HFFc6 (cell line): ENCODE measurements around the gene MRC2. TPM values are rescaled to one million over a fixed set of nuclear protein-coding genes. Genes with fewer than 3 reads are reported as not detected.
A peak's percentile ranks its signal among the peaks of the same experiment; 100 is the strongest.

Experiments
- DNase-seq: peaks from one replicate; pipeline ENCODE4 v3.0.0-alpha.2; 2018
- H3K27ac Mint-ChIP-seq: 2 replicates; pipeline ENCODE4 v1.8.0; 2020; ENCODE audit warnings: mild to moderate bottlenecking, mixed read lengths
- H3K27me3 Mint-ChIP-seq: 2 replicates; pipeline ENCODE4 v1.8.0; 2021; ENCODE audit warnings: mild to moderate bottlenecking, moderate library complexity, mixed read lengths; ENCODE audit not compliant: insufficient read depth
- H3K36me3 Mint-ChIP-seq: 2 replicates; pipeline ENCODE4 v1.8.0; 2021; ENCODE audit warnings: low read depth, mixed read lengths
- H3K4me1 Mint-ChIP-seq: 2 replicates; pipeline ENCODE4 v1.8.0; 2020; ENCODE audit warnings: low read depth, mixed read lengths
- H3K4me3 Mint-ChIP-seq: 2 replicates; pipeline ENCODE4 v1.8.0; 2020; ENCODE audit warnings: mild to moderate bottlenecking, moderate library complexity, mixed read lengths
- H3K9me3 Mint-ChIP-seq: 2 replicates; pipeline ENCODE4 v1.8.0; 2020; ENCODE audit warnings: mild to moderate bottlenecking, mixed read lengths
- CTCF ChIP-seq: fragments of 200-600 bp; sonication (generic); IDR thresholded peaks from 2 replicates; pipeline ENCODE4 v1.5.0; 2021; ENCODE audit warnings: antibody characterized with exemption, mild to moderate bottlenecking
- total RNA-seq, 6 experiments: library from RNA; stranded (reverse); fragmentation: NEBNext Ultra II Directional; extraction: Animal tissue kit (Norgen Biotek cat#: 25700); gene quantifications; 2 replicates in 1 of 6; 3 replicates in 5 of 6; pipeline ENCODE4 v1.2.3, GENCODE V29; 2021

MRC2 gene
- total RNA-seq, 6 experiments from 2014 or later: 255 to 313 (median 279) TPM

DNA sequence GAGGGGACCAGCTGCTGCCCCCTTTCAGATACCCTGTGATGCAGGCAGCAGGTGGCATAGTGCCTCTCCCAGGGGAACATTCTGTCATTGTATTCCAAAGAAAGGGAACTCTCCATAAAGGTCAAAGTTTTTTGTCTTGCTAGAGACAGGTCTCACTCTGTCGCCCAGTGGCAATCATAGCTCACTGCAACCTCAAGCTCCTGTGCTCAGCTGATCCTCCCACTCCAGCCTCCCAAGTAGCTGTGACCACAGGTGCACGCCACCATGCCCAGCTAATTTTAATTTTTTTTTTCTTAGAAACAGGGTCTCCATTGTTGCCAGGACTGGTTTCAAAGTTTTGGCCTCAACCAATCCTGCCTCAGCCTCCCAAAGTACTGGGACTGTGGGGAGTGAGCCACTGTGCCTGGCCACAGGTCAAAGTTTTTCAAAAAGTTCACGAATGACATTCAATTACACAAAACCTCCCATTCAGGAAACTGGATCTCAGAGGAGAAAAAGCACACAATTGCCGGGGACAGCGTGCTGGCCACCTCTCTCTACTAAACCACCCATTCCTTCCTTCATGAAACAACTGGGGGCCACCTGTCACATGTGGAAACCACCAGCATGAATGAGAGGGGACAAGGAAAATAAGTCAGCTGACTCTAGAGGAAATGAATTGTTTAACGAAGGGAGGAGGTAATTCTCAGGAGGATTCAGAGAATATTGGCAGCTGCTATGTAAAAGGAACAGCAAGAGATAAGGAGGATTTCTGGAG lies 100.6 kb downstream of the MRC2 start:
- Mint-ChIP-seq H3K9me3 (no peaks in the 10 kb centered on the region), H3K4me1 (peaks cover 34% of the 10 kb centered on the region), H3K27me3 (no peaks in the 10 kb centered on the region; the same call in 1 of the 2 replicates), H3K27ac (no peak overlapping the region), H3K4me3 (no peak overlapping the region), H3K36me3 (no peaks in the 10 kb centered on the region)
- TF ChIP-seq CTCF: peak; percentile 21; the same call in 1 of the 2 replicates
- no peak for DNase-seq

GRCh38 chr17:62732125-62732524 lies 104.7 kb downstream of the MRC2 start:
- H3K27ac Mint-ChIP-seq: no peak overlapping the region
- no peak overlapping the region for H3K4me3 Mint-ChIP-seq
- DNase-seq: no peak
- H3K27me3 Mint-ChIP-seq: peaks cover 9% of the 10 kb centered on the region; the same call in 1 of the 2 replicates
- no peak for TF ChIP-seq CTCF
- H3K36me3 Mint-ChIP-seq: 0 out of 2 replicates have a peak, but pooled peaks cover 4% of the 10 kb centered on the region
- no peaks in the 10 kb centered on the region for H3K4me1 Mint-ChIP-seq
- H3K9me3 Mint-ChIP-seq: no peaks in the 10 kb centered on the region

- Mint-ChIP-seq H3K27ac (no peak overlapping the region), H3K27me3 (peaks cover 15% of the 10 kb centered on the region), H3K4me3 (no peak overlapping the region), H3K4me1 (peaks cover 5% of the 10 kb centered on the region; the same call in 1 of the 2 replicates), H3K36me3 (0 out of 2 replicates have a peak, but pooled peaks cover 4% of the 10 kb centered on the region), H3K9me3 (no peaks in the 10 kb centered on the region)
- no peak for TF ChIP-seq CTCF
- DNase-seq: no peak
These were observed 107.7 kb downstream of the MRC2 start for GRCh38 chr17:62735044-62735651.

DNA sequence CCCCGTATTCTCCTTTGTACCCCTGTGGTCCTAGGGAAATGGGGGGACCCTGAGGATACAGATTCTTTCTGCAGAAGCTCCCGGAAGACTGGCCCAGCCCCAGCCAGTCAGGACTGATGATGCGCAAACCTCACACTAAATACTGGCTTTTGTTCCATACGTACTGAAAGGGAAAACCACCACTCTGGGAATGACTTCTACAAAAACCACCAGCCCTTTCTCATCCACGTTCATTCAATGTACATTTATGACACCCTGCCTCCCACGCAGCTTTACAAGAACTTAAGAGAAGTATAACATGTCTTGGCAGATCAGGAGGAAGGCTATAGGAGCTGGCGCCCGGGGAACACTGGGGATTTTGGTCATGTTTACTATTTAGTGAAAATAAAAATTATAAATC lies 110.0 kb downstream of the MRC2 start:
- TF ChIP-seq CTCF: no peak
- DNase-seq: no peak
- Mint-ChIP-seq H3K4me1 (peaks cover 6% of the 10 kb centered on the region; the same call in 1 of the 2 replicates), H3K27ac (no peak overlapping the region), H3K9me3 (no peaks in the 10 kb centered on the region), H3K27me3 (peaks cover 15% of the 10 kb centered on the region), H3K36me3 (0 out of 2 replicates have a peak, but pooled peaks cover 4% of the 10 kb centered on the region), H3K4me3 (no peak overlapping the region)

GRCh38 chr17:62738281-62738680 lies 110.8 kb downstream of the MRC2 start:
- H3K4me1 Mint-ChIP-seq: peaks cover 6% of the 10 kb centered on the region; the same call in 1 of the 2 replicates
- H3K9me3 Mint-ChIP-seq: no peaks in the 10 kb centered on the region
- 0 out of 2 replicates have a peak, but pooled peaks cover 4% of the 10 kb centered on the region for H3K36me3 Mint-ChIP-seq
- DNase-seq: no peak
- no peak for TF ChIP-seq CTCF
- peaks cover 15% of the 10 kb centered on the region for H3K27me3 Mint-ChIP-seq
- no peak overlapping the region for H3K4me3 Mint-ChIP-seq
- H3K27ac Mint-ChIP-seq: no peak overlapping the region
